AG04449 (cell line): ENCODE data around the gene MYLK4.

Experiments used
- CTCF ChIA-PET: fragments of 350-600 bp; formaldehyde crosslinking; extraction: SDS; loops from one replicate; lab custom pipeline; 2021; ENCODE audit warnings: antibody characterized with exemption; lab: Yijun Ruan, JAX
- POLR2A ChIA-PET: fragments of 400-600, 350-600 bp; formaldehyde crosslinking; extraction: SDS; loops from one replicate; lab custom pipeline; 2020; ENCODE audit warnings: antibody characterized with exemption, inconsistent platforms; lab: Yijun Ruan, JAX
- DNase-seq: peaks from one replicate; pipeline ENCODE4 v3.0.0-alpha.2; 2010; ENCODE audit warnings: low read depth, low spot score
- H3K4me3 ChIP-seq: 2 replicates; pipeline ENCODE4 v1.5.1; 2011; ENCODE audit warnings: low read depth, mild to moderate bottlenecking, control low read depth, low read length
- TF ChIP-seq, protein P1 (sequence below): IDR thresholded peaks from one replicate; pipeline ENCODE4 v1.5.1; 2011; ENCODE audit warnings: mild to moderate bottlenecking, moderate library complexity, low read length, control low read depth, inconsistent platforms; ENCODE audit not compliant: insufficient read depth; ENCODE audit errors: missing control alignments

MYLK4 gene

GRCh38 chr6:2795162-2795561 is 44.4 kb upstream of the MYLK4 start:
- no peak overlapping the region for H3K4me3 ChIP-seq
- TF ChIP-seq, protein P1, sequence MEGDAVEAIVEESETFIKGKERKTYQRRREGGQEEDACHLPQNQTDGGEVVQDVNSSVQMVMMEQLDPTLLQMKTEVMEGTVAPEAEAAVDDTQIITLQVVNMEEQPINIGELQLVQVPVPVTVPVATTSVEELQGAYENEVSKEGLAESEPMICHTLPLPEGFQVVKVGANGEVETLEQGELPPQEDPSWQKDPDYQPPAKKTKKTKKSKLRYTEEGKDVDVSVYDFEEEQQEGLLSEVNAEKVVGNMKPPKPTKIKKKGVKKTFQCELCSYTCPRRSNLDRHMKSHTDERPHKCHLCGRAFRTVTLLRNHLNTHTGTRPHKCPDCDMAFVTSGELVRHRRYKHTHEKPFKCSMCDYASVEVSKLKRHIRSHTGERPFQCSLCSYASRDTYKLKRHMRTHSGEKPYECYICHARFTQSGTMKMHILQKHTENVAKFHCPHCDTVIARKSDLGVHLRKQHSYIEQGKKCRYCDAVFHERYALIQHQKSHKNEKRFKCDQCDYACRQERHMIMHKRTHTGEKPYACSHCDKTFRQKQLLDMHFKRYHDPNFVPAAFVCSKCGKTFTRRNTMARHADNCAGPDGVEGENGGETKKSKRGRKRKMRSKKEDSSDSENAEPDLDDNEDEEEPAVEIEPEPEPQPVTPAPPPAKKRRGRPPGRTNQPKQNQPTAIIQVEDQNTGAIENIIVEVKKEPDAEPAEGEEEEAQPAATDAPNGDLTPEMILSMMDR: no peak
- POLR2A ChIA-PET: no interaction called here
- CTCF ChIA-PET: interaction anchor here (1.1 to 5.9 kb wide), 2 partner anchors 51 to 138 kb away, joined by 5 to 114 read pairs; no protein-coding TSS in a partner anchor
- DNase-seq: no peak

GRCh38 chr6:2794171-2794730 is 43.5 kb upstream of the MYLK4 start:
- TF ChIP-seq, protein P1: no peak
- no peak overlapping the region for H3K4me3 ChIP-seq
- DNase-seq: no peak
- POLR2A ChIA-PET: no interaction called here
- CTCF ChIA-PET: interaction anchor here (1.3 to 6.1 kb wide), 5 partner anchors 47 to 158 kb away, joined by 4 to 114 read pairs (median 11); partner anchors contain the start of gene SERPINB1

DNA sequence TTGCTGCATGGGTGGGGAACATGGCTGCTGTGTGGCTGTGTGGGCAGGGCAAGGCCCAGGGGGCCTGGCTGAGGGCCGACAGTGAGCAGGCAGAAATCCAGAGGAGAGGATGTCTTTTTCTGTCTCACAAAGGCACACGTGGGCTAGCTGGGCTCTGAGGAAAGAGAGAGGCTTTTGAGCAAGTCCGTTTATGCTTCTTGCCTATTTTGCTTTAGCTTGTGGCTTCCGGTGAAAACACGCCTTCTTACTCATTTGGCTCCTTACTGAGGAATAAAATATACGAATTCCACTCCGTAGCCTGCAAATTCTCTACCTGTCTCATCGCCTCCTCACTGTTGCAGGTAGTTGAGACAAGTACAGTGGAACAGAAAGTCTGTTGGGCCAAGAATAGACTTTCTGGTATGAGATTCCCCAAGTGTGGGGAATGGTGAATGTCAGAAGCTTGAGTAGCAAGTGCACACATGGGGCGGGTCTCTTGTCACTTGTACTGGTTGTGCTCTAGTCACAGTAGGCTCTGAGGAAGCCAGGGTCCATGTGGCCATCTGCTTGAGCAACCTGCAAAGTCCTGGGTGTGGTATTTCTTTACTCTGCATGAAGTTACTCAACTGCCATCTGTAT is 42.9 kb upstream of the MYLK4 start:
- H3K4me3 ChIP-seq: no peak overlapping the region
- CTCF ChIA-PET: interaction anchor here (0.7 to 6.1 kb wide), 7 partner anchors 23 to 159 kb away, joined by 3 to 114 read pairs (median 6); partner anchors contain the start of gene SERPINB1
- no peak for DNase-seq
- POLR2A ChIA-PET: no interaction called here
- TF ChIP-seq, protein P1: no peak

DNA sequence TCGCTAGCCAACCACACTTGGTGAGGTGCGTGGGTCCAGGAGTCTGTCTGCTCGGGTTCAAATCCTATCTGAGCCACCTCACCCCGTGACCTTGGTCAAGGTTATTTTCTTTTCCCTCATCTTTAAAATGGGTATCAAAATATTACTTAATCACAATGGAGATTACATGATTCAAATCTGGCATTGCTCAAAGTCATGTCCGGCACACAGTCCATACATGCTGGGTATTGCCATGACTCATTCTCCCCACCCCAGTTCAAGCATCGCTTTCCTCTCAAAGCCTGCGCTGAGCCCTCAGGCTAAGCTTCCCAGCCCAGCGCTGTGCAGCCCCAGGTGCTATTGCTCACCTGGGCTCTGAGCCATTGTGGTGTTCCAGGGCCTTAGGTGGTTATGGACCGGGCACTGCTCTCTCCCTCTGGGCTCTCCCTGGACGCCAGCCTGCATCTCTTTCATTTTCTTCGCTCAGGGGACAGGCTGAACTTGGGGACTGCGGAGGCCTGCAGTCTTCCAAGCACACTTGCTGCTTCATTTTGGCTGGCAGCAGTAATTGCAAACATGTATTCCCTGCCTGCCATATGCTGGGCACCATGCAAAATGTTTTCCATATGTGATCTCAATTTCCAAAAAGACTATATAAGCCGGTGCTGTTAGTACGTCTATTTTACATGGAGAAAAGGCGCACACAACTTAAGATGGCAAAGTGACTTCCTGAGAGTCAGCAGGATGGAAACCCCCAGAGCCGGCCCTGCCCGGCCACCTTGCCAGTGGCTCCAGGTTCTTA is 41.8 kb upstream of the MYLK4 start:
- H3K4me3 ChIP-seq: no peak overlapping the region
- no peak for DNase-seq
- POLR2A ChIA-PET: no interaction called here
- TF ChIP-seq, protein P1: no peak
- CTCF ChIA-PET: interaction anchor here (1.0 to 6.1 kb wide), 23 partner anchors 11 to 1197 kb away, joined by 3 to 114 read pairs (median 8); partner anchors contain the start of gene SERPINB1

GRCh38 chr6:2791450-2791974 is 40.8 kb upstream of the MYLK4 start:
- POLR2A ChIA-PET: interaction anchor here (0.6 to 1.3 kb wide), 3 partner anchors 55 to 145 kb away, joined by 3 read pairs; no protein-coding TSS in a partner anchor
- DNase-seq: no peak
- TF ChIP-seq, protein P1: no peak
- no peak overlapping the region for H3K4me3 ChIP-seq
- CTCF ChIA-PET: interaction anchor here (0.6 to 6.1 kb wide), 48 partner anchors 9 to 1196 kb away, joined by 3 to 114 read pairs (median 4); partner anchors contain the start of gene SERPINB1
